Measurements from ENCODE around the gene NUDT3.

DNA sequence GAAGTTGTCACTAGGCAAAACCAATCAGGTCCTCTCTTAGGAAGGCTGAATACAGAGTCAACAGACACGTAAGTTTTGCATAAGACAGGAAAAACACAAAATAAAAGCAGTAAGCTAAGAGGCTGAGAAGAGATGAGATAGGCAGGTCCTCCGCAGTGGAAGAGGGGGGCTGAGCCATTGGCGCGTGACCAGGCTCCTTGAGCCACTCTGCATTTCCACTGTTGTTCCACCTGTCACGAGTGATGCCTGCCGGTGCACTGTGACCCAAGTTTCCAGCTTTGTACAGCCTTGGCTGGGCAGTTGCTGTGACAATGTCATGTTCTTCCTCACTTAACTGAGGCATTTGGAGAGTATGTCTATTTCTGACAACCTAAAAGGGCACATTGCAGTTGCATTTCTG is 58.6 kb downstream of the NUDT3 start:
- no peak for TF ChIP-seq POLR2A (IDR thresholded peaks at IDR 0.05)
- TF ChIP-seq, protein P1, sequence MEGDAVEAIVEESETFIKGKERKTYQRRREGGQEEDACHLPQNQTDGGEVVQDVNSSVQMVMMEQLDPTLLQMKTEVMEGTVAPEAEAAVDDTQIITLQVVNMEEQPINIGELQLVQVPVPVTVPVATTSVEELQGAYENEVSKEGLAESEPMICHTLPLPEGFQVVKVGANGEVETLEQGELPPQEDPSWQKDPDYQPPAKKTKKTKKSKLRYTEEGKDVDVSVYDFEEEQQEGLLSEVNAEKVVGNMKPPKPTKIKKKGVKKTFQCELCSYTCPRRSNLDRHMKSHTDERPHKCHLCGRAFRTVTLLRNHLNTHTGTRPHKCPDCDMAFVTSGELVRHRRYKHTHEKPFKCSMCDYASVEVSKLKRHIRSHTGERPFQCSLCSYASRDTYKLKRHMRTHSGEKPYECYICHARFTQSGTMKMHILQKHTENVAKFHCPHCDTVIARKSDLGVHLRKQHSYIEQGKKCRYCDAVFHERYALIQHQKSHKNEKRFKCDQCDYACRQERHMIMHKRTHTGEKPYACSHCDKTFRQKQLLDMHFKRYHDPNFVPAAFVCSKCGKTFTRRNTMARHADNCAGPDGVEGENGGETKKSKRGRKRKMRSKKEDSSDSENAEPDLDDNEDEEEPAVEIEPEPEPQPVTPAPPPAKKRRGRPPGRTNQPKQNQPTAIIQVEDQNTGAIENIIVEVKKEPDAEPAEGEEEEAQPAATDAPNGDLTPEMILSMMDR (IDR thresholded peaks at IDR 0.05) = no peak
